GM21723 (cell line): Measurements from ENCODE around the gene CACNA1C.
"Not testable (repeated sequence)": the region's sequence is repeated elsewhere in the genome, so short reads cannot be mapped to it uniquely, and the experiment has no call there.

ENCODE experiments used
- ATAC-seq: cut with Tn5 transposase; IDR thresholded peaks from one replicate; pipeline ENCODE4 v1.9.1; 2021; ENCODE audit warnings: mild to moderate bottlenecking, moderate library complexity; ENCODE audit not compliant: unreplicated experiment

The CACNA1C gene

GRCh38 chr12:2074792-2075191 lies 22.0 kb downstream of the CACNA1C start:
- ATAC-seq = no peak

GRCh38 chr12:2075508-2076195 lies 22.9 kb downstream of the CACNA1C start:
- ATAC-seq = no peak

- no peak for ATAC-seq
These were observed 23.4 kb downstream of the CACNA1C start for GRCh38 chr12:2076196-2076570.

- no peak for ATAC-seq
These were observed 23.9 kb downstream of the CACNA1C start for GRCh38 chr12:2076728-2077127.

- ATAC-seq = no peak
These were observed 27.8 kb downstream of the CACNA1C start for GRCh38 chr12:2080604-2081003.

- ATAC-seq = no peak
These were observed 29.5 kb downstream of the CACNA1C start for GRCh38 chr12:2082321-2082720.

GRCh38 chr12:2083008-2083407 lies 30.2 kb downstream of the CACNA1C start:
- ATAC-seq = no peak

- no peak for ATAC-seq
These were observed 30.8 kb downstream of the CACNA1C start for GRCh38 chr12:2083561-2083960.

- no peak for ATAC-seq
These were observed 31.9 kb downstream of the CACNA1C start for GRCh38 chr12:2084553-2085296.

- no peak for ATAC-seq
These were observed 39.6 kb downstream of the CACNA1C start for GRCh38 chr12:2092354-2092753.

GRCh38 chr12:2092890-2093289 lies 40.1 kb downstream of the CACNA1C start:
- ATAC-seq = no peak

- no peak for ATAC-seq
These were observed 41.8 kb downstream of the CACNA1C start for GRCh38 chr12:2094597-2094996.

- ATAC-seq = no peak
These were observed 43.1 kb downstream of the CACNA1C start for GRCh38 chr12:2095878-2096277.

- ATAC-seq = no peak
These were observed 44.8 kb downstream of the CACNA1C start for GRCh38 chr12:2097617-2098016.

- ATAC-seq = no peak
These were observed 46.1 kb downstream of the CACNA1C start for GRCh38 chr12:2098852-2099251.

- ATAC-seq = no peak
These were observed 46.8 kb downstream of the CACNA1C start for GRCh38 chr12:2099595-2099994.

- no peak for ATAC-seq
These were observed 48.6 kb downstream of the CACNA1C start for GRCh38 chr12:2101359-2101758.

GRCh38 chr12:2101771-2102170 lies 49.0 kb downstream of the CACNA1C start:
- no peak for ATAC-seq

- ATAC-seq = not testable (repeated sequence)
These were observed 49.9 kb downstream of the CACNA1C start for GRCh38 chr12:2102736-2103135.

GRCh38 chr12:2105387-2105786 lies 52.6 kb downstream of the CACNA1C start:
- not testable (repeated sequence) for ATAC-seq

- no peak for ATAC-seq
These were observed 55.4 kb downstream of the CACNA1C start for GRCh38 chr12:2108166-2108565.

GRCh38 chr12:2108975-2109671 lies 56.3 kb downstream of the CACNA1C start:
- no peak for ATAC-seq
